ENCODE data around the gene KANK2. TPM values are rescaled to one million over a fixed set of nuclear protein-coding genes. Genes with fewer than 3 reads are reported as not detected.

Gene KANK2
- total RNA-seq, 1 experiment from 2014 or later, result 35.1 TPM

DNA sequence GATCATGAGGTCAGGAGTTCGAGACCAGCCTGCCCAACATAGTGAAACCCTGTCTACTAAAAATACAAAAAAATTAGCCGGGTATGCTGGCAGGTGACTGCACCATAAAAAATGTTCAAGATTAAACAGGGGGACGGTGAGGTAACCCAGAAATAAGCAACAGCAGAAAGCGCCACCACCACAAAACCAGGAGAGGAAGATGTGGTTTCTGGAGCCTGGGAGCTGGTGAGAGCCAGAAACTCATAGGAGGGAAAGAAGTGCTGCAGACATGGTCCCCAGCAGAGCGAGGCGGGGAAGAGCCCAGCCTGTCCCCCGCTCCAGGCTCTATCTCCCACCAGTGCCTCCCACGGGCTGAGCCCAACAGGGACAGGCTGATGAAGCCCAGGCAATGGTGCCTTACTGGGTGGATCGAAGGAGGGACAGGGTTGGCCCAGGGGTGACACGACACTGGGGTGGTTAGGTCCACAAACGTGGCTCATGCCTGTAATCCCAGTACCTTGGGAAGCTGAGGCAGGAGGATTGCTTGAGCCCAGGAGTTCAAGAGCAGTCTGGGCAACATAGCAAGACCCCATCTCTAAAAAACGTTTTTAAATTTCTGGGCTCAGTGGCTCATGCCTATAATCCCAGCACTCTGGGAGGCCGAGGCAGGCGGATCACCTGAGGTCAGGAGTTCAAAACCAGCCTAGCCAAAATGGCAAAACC lies 60.8 kb downstream of the KANK2 start:
- DNase-seq (ENCODE audit: low spot score) (no peak), ATAC-seq (peak; percentile 13)
- no peaks in the 10 kb centered on the region for H3K9me3 Mint-ChIP-seq
- no peaks in the 10 kb centered on the region; the same call in 1 of the 2 replicates for H3K27me3 Mint-ChIP-seq (ENCODE audit: low read depth)
- POLR2A ChIA-PET, result interaction anchor here (0.5 kb wide), 1 partner anchor 22 kb away, joined by 6 read pairs; no protein-coding TSS in a partner anchor
- TF ChIP-seq, protein P1, sequence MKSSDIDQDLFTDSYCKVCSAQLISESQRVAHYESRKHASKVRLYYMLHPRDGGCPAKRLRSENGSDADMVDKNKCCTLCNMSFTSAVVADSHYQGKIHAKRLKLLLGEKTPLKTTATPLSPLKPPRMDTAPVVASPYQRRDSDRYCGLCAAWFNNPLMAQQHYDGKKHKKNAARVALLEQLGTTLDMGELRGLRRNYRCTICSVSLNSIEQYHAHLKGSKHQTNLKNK (CRISPR knock-in tag; IDR thresholded peaks at IDR 0.05), result no peak
- peak; percentile 98 for TF ChIP-seq ZNF121 (CRISPR knock-in tag; IDR thresholded peaks at IDR 0.05)
- H3K4me3 Mint-ChIP-seq, result no peak overlapping the region; the same call in 1 of the 2 replicates
- H3K36me3 Mint-ChIP-seq, result peaks cover 22% of the 10 kb centered on the region
- H3K27ac Mint-ChIP-seq, result no peak overlapping the region; the same call in 1 of the 2 replicates
- H3K4me1 Mint-ChIP-seq, result peaks cover 10% of the 10 kb centered on the region
- CTCF ChIA-PET, result interaction anchor here (0.7 to 1.5 kb wide), 3 partner anchors 11 to 200 kb away, joined by 3 to 5 read pairs (median 3); no protein-coding TSS in a partner anchor

DNA sequence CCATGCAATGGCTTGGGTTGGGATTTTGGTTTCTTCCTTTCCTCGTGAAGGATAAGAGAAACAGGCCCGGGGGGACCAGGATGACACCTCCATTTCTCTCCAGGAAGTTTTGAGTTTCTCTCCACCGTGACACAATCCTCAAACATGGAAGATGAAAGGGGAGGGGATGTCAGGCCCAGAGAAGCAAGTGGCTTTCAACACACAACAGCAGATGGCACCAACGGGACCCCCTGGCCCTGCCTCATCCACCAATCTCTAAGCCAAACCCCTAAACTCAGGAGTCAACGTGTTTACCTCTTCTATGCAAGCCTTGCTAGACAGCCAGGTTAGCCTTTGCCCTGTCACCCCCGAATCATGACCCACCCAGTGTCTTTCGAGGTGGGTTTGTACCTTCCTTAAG lies 65.9 kb downstream of the KANK2 start:
- no peaks in the 10 kb centered on the region for H3K9me3 Mint-ChIP-seq
- ChIA-PET POLR2A (no interaction called here), CTCF (interaction anchor here (1.0 kb wide), 2 partner anchors 10 to 190 kb away, joined by 3 read pairs; no protein-coding TSS in a partner anchor)
- H3K4me1 Mint-ChIP-seq, result no peaks in the 10 kb centered on the region
- H3K36me3 Mint-ChIP-seq, result peaks cover 58% of the 10 kb centered on the region
- DNase-seq (ENCODE audit: low spot score), result no peak
- peak overlapping the region; percentile 87 for H3K27ac Mint-ChIP-seq
- H3K4me3 Mint-ChIP-seq, result no peak overlapping the region
- H3K27me3 Mint-ChIP-seq (ENCODE audit: low read depth), result no peaks in the 10 kb centered on the region
- no peak for ATAC-seq
- TF ChIP-seq NFATC4 (CRISPR knock-in tag; IDR thresholded peaks at IDR 0.05), result no peak
- TF ChIP-seq EMX1 (CRISPR knock-in tag; IDR thresholded peaks at IDR 0.05), result no peak
- TF ChIP-seq ESRRA (CRISPR knock-in tag; IDR thresholded peaks at IDR 0.05; ENCODE audit: borderline replicate concordance), result no peak
- no peak for TF ChIP-seq ATF6 (CRISPR knock-in tag; IDR thresholded peaks at IDR 0.05)
- TF ChIP-seq, protein P2, sequence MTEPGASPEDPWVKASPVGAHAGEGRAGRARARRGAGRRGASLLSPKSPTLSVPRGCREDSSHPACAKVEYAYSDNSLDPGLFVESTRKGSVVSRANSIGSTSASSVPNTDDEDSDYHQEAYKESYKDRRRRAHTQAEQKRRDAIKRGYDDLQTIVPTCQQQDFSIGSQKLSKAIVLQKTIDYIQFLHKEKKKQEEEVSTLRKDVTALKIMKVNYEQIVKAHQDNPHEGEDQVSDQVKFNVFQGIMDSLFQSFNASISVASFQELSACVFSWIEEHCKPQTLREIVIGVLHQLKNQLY (CRISPR knock-in tag; IDR thresholded peaks at IDR 0.05), result no peak
- TF ChIP-seq, protein P3, sequence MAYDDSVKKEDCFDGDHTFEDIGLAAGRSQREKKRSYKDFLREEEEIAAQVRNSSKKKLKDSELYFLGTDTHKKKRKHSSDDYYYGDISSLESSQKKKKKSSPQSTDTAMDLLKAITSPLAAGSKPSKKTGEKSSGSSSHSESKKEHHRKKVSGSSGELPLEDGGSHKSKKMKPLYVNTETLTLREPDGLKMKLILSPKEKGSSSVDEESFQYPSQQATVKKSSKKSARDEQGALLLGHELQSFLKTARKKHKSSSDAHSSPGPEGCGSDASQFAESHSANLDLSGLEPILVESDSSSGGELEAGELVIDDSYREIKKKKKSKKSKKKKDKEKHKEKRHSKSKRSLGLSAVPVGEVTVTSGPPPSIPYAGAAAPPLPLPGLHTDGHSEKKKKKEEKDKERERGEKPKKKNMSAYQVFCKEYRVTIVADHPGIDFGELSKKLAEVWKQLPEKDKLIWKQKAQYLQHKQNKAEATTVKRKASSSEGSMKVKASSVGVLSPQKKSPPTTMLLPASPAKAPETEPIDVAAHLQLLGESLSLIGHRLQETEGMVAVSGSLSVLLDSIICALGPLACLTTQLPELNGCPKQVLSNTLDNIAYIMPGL (CRISPR knock-in tag; IDR thresholded peaks at IDR 0.05), result no peak
- no peak for TF ChIP-seq ZNF532 (CRISPR knock-in tag; IDR thresholded peaks at IDR 0.05; ENCODE audit: borderline replicate concordance)
- TF ChIP-seq ARID4B (CRISPR knock-in tag; IDR thresholded peaks at IDR 0.05; ENCODE audit: borderline replicate concordance), result no peak
- no peak for TF ChIP-seq GABPB1 (CRISPR knock-in tag; IDR thresholded peaks at IDR 0.05)
- TF ChIP-seq ZNF423 (CRISPR knock-in tag; IDR thresholded peaks at IDR 0.05), result no peak
- TF ChIP-seq, protein P4, sequence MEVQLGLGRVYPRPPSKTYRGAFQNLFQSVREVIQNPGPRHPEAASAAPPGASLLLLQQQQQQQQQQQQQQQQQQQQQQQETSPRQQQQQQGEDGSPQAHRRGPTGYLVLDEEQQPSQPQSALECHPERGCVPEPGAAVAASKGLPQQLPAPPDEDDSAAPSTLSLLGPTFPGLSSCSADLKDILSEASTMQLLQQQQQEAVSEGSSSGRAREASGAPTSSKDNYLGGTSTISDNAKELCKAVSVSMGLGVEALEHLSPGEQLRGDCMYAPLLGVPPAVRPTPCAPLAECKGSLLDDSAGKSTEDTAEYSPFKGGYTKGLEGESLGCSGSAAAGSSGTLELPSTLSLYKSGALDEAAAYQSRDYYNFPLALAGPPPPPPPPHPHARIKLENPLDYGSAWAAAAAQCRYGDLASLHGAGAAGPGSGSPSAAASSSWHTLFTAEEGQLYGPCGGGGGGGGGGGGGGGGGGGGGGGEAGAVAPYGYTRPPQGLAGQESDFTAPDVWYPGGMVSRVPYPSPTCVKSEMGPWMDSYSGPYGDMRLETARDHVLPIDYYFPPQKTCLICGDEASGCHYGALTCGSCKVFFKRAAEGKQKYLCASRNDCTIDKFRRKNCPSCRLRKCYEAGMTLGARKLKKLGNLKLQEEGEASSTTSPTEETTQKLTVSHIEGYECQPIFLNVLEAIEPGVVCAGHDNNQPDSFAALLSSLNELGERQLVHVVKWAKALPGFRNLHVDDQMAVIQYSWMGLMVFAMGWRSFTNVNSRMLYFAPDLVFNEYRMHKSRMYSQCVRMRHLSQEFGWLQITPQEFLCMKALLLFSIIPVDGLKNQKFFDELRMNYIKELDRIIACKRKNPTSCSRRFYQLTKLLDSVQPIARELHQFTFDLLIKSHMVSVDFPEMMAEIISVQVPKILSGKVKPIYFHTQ (CRISPR knock-in tag; IDR thresholded peaks at IDR 0.05), result no peak
- no peak for TF ChIP-seq TEAD1 (CRISPR knock-in tag; IDR thresholded peaks at IDR 0.05)
- no peak for TF ChIP-seq SOX15 (CRISPR knock-in tag; IDR thresholded peaks at IDR 0.05)
- TF ChIP-seq ETV6 (CRISPR knock-in tag; IDR thresholded peaks at IDR 0.05), result no peak
- no peak for TF ChIP-seq JAZF1 (CRISPR knock-in tag; IDR thresholded peaks at IDR 0.05)
